Stimulated activated CD8-positive, alpha-beta memory T cell treated with anti-CD3 and anti-CD28 coated beads, Interleukin-7, amount 100 ng/mL, for 1 hour (primary cell): ENCODE data around the gene PI4K2A.
"Not testable (repeated sequence)": the region's sequence is repeated elsewhere in the genome, so short reads cannot be mapped to it uniquely, and the experiment has no call there.

Experiments
- DNase-seq, 2 donors: peaks; one replicate each; pipeline ENCODE4 v3.0.0-alpha.2; 2020; ENCODE audit warnings: low read depth in 2 of 2

PI4K2A gene

DNA sequence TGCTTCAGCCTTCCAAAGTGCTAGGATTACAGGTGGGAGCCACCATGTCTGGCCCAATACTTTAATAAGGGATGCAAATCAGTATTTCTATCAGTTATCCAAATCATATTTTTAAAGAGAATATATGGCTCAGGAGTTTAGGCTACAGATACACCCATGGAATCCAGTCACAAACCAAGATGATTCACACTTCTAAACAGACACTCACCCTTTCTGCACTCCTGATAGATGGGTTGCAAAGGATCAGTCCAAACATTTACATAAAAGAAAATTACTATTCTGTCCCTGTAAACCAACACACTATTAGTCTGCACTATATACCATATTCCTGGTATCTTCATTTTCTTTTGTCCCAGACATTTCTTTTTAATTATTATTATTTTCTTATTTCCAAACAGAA, 9.4 kb upstream of the PI4K2A start:
- no peak for DNase-seq

DNA sequence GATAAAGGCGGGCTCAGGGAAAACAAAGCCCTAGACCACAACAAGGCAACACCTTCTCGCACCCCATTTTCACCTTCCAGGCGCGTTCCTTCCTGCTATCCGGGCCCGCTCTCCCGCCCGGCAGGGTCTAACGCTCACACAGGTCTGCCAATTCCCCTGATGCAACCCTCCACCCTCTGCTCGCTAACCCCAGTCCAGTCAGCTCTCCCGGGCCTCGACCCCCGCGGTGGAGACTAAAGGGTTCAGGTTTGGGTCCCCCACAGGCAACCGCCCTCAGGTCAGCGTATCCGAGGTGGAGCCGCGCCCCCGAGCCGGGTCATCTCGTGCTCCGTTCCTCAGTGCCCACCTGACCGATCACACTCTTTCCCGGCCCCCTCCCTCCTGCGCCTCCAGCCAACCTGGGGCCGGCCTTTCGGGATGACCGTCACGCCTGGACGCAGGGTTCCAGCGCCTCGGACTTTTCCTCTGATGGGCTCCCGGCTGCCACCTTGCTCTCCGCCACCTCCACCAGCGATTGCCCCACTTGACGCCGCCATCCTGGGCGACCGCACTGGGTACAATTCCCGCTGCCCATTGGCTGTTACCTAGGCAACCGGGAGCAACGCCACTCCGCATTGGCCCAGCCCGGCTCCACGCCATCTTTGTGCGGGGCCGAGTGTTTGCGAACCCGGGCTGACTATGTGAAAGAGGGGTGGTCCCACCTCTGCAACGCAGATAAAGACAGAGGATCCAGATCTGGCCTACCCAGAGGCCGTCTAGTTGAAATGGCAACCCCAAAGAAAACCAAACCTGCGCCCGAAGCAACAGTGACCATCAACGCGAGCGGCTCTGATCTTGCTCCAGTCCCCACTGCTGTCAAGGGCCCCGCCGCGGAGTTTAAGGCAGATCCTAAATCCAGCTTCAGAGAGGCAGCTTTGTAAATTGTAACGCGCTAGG, 7.3 kb upstream of the PI4K2A start, which contains the start of gene MORN4:
MORN4 (minus strand) TSS at position 552 of the 936 bp plus-strand sequence. CDS start 13,847 bp downstream, outside the sequence.
- peak; percentile 80 to 81 for DNase-seq

DNA sequence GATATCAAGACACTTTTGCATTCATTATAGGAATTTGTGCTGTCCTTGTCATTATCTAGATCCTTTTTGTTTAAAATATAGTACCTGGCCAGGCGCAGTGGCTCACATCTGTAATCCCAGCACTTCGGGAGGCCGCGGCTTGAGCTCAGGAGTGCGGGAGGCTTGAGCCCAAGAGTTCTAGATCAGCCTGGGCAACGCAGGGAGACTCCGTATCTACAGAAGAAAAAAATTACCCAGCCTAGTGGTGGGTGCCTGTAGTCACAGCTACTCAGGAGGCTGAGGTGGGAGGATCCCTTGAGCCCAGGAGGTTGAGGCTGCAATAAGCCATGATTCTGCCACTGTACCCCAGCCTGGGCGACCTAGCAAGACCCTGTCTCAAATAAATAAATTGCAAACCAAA, 6.5 kb upstream of the PI4K2A start:
- no peak for DNase-seq

DNA sequence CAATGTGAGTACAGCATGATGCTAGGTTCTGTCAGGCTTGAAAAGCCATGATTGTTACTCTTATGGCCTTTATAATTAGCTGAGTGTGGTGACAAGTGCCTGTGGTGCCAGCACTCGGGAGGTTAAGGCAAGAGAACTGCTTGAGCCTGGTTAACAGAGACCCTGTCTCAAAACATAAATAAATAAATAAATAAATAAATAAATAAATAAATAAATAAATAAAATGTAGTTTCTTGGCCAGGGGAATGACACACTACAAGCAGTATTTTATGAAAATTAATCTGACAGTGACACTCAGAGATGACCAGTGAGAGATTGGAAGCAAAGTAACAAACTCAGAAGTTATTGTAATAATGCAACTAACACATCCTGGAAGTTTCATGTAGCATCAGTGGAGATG, 4.9 kb upstream of the PI4K2A start:
- no peak for DNase-seq

DNA sequence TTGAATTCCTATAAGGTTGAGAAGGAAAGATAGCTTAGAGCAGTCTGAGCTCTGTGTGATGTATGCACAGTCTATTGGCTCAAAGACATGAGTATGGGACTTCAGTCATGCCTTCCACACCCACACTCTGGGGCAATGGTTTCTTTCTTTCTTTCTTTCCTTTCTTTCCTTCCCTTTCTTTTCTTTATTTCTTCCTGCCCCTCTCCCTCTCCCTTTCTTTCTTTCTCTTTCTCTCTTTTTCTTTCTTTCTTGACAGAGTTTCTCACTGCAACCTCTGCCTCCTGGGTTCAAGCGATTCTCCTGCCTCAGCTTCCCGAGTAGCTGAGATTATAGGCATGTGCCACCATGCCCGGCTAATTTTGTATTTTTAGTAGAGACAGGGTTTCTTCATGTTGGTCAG, 1.4 kb upstream of the PI4K2A start:
- not testable (repeated sequence) for DNase-seq

DNA sequence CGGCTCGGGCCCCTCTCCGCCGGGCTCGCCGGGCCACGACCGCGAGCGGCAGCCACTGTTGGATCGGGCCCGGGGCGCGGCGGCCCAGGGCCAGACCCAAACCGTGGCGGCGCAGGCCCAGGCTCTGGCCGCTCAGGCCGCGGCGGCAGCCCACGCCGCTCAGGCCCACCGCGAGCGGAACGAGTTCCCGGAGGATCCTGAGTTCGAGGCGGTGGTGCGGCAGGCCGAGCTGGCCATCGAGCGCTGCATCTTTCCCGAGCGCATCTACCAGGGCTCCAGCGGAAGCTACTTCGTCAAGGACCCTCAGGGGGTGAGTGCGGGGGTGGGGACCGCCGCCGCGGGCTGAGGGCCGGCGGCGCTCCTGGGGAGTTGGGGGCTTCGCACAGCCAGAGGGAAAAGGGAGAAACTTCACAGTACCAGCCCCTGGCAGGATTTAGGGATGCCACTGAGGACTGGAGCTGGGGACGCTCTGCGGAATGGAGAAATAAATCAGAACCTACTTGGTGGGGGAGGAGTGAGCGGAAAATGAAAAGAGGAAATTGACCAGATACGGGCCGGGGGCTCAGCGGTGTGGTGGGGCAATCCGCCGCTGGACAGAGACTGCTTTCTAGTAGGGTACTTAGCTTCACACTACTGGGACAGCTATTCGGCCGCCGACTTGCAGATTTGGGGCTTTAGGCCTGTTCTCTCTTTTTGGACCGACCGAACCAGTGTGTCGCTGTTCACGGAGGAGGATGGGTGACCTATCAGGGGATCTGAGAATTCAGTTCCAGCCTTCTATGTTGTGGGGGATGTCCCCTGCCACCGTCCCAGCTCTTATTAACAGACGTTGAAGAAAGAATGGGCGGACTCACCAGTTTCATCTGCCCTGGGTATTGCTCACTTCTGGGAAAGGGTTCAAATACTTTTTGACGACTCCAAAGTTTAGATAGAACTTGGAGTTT, 669 bp downstream of the PI4K2A start:
- DNase-seq = no peak

DNA sequence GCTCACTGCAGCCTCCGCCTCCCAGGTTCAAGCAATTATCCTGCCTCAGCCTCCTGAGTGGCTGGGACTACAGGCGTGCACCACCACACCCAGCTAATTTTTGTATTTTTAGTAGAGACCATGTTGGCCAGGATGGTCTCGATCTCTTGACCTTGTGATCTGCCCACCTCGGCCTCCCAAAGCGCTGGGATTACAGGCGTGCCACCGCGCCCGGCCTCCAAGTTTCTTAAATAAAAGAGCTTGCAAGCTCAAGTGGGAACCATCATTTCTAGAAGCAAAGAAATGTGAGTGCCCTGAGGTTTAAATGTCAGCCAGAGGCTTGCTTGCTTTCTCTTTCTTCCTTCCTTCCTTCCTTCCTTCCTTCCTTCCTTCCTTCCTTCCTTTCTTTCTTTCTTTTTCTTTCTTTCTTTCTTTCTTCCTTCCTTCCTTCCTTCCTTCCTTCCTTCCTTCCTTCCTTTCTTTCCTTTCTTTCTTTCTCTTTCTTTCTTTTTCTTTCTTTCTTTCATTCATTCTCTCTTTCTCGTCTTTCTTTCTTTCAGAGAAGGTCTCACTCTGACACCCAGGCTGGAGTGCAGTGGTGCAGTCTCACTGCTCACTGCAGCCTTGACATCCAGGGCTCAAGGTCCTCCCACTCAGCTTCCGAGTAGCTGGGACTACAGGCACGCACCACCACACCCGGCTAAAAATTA, 2.1 kb downstream of the PI4K2A start:
- not testable (repeated sequence) for DNase-seq

DNA sequence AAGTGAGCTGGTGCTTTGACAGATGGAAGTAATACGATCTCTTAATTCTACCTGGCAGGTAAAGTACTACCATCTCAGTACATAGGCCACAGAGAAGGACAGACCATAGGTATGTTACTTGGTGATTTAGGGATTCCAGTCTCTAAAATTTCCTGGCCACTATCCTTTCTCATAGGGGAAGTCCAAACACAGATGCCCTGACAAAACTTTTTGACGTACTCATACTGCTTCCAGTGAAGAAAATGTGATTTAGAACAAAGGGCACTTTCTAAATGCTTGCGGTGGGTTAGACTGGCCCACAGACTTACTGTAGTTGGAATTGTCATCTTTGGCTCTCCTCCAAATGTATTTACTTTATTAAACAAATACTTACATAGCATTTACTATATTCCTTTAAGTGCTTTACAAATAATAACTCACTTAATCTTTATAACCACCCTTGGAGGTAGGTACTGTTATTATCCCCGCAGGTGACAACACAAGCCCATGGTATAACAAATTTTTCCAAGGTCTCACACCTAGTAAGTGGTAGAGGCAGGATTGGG, 3.0 kb downstream of the PI4K2A start:
- DNase-seq = no peak

DNA sequence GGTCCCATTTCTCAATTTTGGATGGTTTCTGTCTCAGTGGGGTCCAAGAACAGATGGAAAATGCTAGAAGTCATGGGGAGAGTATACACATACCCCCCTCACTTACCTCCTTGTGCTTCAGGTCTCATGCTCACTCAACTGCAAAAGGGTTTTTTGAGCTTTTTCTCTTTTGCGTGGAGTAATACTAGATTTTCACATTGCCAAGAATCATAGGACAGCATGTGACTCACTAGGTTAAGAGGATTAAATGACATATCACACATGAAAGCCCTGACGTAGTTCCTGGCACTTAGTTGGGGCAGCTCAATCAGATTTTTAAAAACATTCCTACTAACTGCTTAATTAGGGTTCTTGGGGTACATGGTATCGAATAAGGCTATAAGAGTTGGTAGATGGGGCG, 4.5 kb downstream of the PI4K2A start:
- no peak for DNase-seq

DNA sequence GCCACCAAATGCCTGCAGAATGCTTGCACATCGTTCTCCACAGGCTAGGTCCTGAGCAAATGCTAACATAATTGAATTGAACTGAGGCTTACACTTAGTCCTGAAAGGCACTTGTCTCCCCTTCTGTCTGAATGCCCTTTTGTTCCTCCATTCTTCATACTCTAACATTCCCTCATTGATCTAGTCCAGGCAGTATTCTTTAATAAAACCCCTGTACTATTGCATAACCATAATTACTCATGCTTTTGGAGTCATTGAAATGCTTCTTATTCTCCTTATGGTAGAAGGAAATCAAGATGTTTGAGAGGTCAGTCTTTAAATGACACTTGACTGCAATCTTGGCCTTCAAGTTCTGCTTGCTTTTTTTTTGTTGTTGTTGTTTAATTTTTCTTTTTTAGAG, 7.1 kb downstream of the PI4K2A start:
- no peak for DNase-seq

DNA sequence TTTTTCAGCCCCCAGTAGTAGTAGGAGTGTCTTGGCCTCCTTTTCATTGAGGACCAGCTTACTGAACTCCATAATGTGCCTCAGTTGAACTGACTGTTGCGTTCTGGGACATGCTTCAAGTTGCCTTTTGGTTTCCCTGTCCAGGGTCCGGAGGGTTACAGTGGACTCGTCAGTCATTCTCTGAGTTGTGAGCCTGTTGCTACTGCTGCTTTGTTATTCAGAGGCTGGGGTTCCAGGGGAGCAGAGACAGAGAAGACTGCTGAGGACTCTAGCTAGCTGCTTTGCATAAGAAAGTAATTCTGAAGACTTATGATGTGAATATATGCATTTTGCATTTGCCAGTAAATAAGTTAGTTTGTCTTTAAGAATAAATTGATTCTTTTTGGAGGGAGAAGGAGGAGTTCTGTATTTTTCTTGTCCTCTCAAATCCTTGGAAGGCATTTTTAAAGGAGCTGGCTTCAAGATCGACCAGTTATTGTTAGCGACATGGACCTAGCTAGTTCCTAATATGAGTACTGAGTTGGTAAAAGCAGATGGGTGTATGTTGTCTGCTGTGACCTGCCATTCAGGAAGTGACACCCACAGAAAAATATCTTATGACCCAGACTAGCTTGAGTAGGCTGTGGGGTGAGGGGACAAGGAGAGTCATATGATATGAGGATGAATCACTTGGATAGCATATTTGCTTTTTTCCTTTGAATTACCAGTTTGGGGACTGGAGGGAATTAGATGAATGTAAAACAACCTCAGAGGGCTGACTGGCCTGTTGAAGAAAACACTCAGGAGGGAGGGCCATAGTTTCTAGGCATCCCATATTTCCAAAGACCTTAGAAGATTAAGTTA, 8.3 kb downstream of the PI4K2A start:
- no peak for DNase-seq

DNA sequence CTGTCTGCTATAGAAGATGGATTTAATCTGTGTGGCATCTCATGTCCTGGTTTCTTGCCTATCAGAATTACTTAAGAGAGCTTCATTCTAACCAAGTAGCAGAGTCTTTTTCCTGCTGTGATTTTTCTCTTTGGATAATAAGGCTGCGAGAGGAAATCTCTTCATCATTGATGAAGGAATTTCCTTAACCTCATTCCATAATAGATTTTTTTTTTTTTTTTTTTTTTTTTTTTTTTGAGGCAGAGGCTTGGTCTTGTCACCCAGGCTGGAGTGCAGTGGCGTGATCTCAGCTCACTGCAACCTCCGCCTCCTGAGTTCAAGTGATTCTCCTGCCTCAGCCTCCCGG, 8.9 kb downstream of the PI4K2A start:
- DNase-seq = not testable (repeated sequence)

DNA sequence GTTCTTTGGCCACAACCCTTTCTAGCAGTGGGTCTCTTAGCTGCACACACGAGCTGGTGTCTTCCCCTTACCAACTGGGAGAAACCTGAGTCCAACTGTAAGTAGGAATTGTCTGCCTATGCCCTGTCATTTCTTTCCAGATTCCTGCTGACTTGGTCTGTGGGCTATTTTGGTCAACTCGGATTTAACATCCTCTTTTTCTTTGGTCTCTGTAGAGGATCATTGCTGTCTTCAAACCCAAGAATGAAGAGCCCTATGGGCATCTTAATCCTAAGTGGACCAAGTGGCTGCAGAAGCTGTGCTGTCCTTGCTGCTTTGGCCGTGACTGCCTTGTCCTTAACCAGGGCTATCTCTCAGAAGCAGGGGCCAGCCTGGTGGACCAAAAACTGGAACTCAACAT, 10.3 kb downstream of the PI4K2A start:
- no peak for DNase-seq

DNA sequence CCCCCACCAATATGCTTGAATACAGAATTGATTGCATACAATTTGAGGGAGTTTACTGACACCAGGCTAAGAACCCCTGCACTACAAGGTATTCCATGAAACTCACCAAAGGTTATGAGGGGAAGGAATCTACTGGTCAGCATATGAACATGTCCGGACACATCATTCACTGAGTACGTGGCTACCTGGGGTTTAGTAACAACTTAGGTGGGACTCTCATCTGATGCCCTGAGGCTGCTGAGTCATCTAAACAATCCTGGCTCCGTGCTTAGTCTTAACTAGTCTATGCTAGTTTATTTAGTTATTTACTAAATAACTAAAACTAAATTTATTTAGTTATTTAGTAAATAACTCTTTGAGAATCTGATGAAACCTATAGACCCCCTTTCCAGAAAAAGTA, 11.3 kb downstream of the PI4K2A start:
- no peak for DNase-seq

DNA sequence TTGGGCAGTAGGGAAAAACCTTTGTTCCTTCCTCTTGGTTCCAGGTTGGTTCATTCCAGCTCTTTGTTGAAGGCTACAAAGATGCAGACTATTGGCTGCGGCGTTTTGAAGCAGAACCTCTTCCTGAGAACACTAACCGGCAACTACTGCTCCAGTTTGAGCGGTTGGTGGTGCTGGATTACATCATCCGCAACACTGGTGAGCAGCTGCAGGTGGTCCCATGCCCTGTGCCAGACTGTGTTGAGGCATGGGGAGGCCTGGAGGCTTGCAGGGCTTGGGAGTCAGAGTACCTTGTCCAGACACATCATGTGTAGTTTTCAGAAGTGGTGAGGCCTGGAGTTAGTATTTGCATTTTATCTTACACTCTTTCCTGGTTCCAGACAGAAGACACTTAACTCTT, 16.3 kb downstream of the PI4K2A start:
- no peak for DNase-seq

DNA sequence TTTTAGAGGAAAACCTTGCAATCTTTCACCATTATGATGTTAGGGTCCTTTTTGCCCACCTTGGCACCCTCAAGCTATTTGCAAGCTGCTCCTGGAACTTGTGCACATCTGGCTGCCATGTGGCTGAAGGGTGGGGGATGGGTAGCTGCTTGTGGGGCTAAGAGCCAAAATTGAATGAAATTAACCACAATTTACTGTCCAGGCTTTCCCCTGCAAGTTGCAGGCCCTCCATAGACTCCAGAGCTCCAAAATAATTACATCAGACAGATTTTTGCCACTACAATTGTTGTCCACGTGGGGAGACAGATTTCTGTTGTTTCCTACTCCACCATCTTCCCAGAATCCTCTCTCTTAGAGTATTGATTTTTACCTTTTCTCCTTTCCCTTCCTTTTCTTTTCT, 19.1 kb downstream of the PI4K2A start:
- no peak for DNase-seq

DNA sequence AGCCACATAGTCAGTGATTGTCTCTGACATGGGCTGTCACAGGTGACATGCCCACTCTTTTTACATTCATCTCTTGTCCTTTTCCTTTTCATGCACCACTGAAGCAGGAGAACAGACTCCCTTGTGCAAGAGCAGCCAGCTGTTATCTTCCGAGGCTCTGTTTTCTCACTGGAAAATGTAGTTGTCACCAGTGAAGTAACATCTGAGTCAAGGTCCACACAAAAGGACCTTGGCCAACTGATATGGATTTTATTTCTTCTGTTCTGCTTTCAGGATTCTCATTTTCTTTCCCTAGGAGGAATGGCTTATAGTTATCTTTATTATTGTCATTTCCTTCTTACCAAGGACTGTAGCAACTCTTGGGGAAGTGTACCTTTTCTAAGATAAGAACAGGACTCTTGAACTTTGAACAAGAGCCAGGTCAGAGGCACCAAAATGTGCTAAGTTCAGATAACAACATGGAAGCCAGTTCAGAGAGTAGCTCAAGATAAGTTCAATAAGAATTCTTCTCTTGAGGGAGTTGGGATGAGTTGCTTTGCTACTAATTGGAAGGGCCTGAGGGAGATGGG, 23.9 kb downstream of the PI4K2A start:
- no peak for DNase-seq

DNA sequence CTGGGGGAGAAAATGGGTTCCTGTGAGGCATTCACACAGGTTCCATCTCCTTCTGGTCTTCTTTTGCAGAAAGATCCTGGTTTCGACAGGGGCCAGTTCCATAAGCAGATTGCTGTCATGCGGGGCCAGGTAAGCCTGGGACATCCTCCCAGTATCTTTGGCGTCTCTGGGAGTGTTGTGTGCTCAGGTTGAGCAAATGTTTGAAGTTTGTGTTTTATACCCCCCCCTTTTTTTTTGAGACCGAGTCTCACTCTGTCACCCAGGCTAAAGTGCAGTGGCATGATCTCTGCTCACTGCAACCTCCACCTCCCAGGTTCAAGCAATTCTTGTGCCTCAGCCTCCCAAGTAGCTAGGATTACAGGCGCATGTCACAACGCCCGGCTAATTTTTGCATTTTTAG, 26.5 kb downstream of the PI4K2A start:
- DNase-seq = no peak

DNA sequence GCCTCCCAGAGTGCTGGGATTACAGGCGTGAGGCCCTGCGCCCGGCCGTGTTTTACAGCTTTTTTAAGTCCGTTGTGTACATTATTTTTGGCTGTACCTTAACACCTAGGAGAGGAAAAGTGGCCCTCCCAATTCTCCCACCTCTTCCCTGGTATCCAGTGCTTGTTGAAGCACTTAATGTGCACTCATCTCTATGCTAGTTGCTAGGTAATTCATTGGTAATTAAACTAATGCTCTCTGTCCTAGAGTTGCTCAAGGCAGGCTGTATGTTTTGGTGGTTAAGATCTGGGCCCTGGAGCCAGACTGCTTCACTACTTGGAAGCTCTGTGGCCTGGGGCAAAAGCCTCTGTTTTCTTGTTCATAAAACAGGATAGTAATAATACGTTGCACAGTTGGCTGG, 27.0 kb downstream of the PI4K2A start:
- no peak for DNase-seq

DNA sequence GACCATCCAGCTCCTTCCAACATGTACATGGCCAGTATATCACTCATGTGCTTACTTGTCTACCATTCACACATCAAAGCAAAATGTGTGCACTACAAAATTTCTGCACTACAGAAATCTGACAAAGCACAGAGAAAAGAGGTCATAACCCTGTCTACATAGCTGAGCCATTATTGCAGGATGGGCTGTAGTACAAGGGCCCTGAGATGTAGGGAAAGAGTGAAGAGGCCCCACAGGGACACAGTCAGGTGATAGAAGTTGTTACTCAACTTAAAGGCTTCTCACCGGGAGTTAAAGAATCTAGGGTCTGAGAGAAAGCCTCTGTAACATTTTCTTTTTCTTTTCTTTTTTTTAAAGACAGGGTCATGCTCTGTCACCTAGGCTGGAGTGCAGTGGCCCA, 29.1 kb downstream of the PI4K2A start:
- DNase-seq = no peak
